ENCODE measurements around the gene PTGDR. TPM values are rescaled to one million over a fixed set of nuclear protein-coding genes. Genes with fewer than 3 reads are reported as not detected.

PTGDR gene
- total RNA-seq, 1 experiment from 2014 or later = not detected

DNA sequence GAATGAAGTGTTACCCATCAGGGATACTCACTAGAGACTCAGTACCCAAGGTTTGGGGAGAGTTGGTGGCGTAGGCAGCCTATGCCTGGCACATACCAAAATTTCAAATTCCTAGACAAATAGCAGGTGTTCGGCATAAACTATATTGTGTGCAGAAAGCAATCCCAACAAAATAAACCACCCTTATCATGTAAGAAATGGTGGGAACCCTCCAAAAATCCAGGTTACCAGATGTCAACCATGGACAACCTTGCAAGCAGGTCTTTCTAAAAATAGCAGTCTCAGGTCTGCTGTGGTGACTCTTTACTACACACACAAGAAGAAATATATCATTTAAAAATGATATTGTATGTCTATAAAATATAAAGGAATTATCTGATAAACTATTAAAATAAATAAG is 28.9 kb downstream of the PTGDR start:
- Histone ChIP-seq H3K27me3 (ENCODE audit: control insufficient read depth, insufficient read depth, low read length) (peaks cover 3% of the 10 kb centered on the region; the same call in 1 of the 2 replicates), H3K27ac (ENCODE audit: low read length) (no peak overlapping the region), H3K4me1 (ENCODE audit: control insufficient read depth, insufficient read depth, low read length) (no peaks in the 10 kb centered on the region), H3K36me3 (ENCODE audit: control insufficient read depth, insufficient read depth, low read length) (no peaks in the 10 kb centered on the region), H3K9me3 (ENCODE audit: control insufficient read depth, insufficient read depth, low read depth, low read length) (no peaks in the 10 kb centered on the region), H3K4me3 (ENCODE audit: low read depth in 2 of 2, low read length in 2 of 2) (no peak overlapping the region)
- no peak for DNase-seq (ENCODE audit: low read depth, low spot score)
- TF ChIP-seq, protein P1, sequence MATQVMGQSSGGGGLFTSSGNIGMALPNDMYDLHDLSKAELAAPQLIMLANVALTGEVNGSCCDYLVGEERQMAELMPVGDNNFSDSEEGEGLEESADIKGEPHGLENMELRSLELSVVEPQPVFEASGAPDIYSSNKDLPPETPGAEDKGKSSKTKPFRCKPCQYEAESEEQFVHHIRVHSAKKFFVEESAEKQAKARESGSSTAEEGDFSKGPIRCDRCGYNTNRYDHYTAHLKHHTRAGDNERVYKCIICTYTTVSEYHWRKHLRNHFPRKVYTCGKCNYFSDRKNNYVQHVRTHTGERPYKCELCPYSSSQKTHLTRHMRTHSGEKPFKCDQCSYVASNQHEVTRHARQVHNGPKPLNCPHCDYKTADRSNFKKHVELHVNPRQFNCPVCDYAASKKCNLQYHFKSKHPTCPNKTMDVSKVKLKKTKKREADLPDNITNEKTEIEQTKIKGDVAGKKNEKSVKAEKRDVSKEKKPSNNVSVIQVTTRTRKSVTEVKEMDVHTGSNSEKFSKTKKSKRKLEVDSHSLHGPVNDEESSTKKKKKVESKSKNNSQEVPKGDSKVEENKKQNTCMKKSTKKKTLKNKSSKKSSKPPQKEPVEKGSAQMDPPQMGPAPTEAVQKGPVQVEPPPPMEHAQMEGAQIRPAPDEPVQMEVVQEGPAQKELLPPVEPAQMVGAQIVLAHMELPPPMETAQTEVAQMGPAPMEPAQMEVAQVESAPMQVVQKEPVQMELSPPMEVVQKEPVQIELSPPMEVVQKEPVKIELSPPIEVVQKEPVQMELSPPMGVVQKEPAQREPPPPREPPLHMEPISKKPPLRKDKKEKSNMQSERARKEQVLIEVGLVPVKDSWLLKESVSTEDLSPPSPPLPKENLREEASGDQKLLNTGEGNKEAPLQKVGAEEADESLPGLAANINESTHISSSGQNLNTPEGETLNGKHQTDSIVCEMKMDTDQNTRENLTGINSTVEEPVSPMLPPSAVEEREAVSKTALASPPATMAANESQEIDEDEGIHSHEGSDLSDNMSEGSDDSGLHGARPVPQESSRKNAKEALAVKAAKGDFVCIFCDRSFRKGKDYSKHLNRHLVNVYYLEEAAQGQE (IDR thresholded peaks at IDR 0.05; ENCODE audit: insufficient read depth in 1 of 2, low read depth in 2 of 2, low read length in 1 of 2) = no peak
- TF ChIP-seq POLR2AphosphoS5 (IDR thresholded peaks at IDR 0.05; ENCODE audit: low read depth, low read length) (no peak), TCF7L2 (IDR thresholded peaks at IDR 0.05; ENCODE audit: low read depth, low read length) (no peak), CTCF (IDR thresholded peaks at IDR 0.05) (no peak), SIN3A (IDR thresholded peaks at IDR 0.05; ENCODE audit: borderline replicate concordance, insufficient read depth, low read depth, low read length) (no peak)
- ChIA-PET CTCF (no interaction called here), POLR2A (no interaction called here)
- no TSS peak for BruUV-seq (replicated peaks)
- ATAC-seq = no peak
- in situ Hi-C loops (cut with HindIII; ENCODE audit: low pct_unique_long_range_greater_than_20kb, low sequenced_read_pairs) = no loop called here
- intact Hi-C loops (cut with micrococcal nuclease; ENCODE audit: unreplicated experiment) = loop anchor here (5.0 kb wide), 1 partner anchor 176 kb away; no protein-coding TSS in a partner anchor

DNA sequence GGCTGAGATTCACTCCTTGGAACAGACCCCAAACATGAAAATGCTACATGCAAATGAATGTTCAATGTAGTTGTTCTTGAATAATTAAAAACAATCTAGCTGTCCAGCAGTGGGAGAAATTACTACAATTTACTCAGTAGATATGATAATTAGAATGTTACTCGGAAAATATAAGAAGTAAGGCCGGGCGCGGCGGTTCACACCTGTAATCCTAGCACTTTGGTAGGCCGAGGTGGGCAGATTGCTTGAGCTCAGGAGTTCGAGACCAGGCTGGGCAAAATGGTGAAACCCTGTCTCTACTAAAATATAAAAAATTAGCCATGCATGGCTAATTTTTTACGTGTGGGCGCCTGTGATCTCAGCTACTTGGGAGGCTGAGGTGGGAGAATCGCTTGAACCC is 31.3 kb downstream of the PTGDR start:
- ChIA-PET CTCF (no interaction called here), POLR2A (interaction anchor here (0.6 kb wide), 1 partner anchor 197 kb away, joined by 4 read pairs; no protein-coding TSS in a partner anchor)
- H3K4me1 ChIP-seq (ENCODE audit: control insufficient read depth, insufficient read depth, low read length) = no peaks in the 10 kb centered on the region
- no peaks in the 10 kb centered on the region for H3K27me3 ChIP-seq (ENCODE audit: control insufficient read depth, insufficient read depth, low read length)
- H3K9me3 ChIP-seq (ENCODE audit: control insufficient read depth, insufficient read depth, low read depth, low read length) = no peaks in the 10 kb centered on the region
- ATAC-seq (no peak), DNase-seq (ENCODE audit: low read depth, low spot score) (no peak)
- no peak overlapping the region for H3K4me3 ChIP-seq (ENCODE audit: low read depth in 2 of 2, low read length in 2 of 2)
- no TSS peak for BruUV-seq (replicated peaks)
- H3K27ac ChIP-seq (ENCODE audit: low read length) = no peak overlapping the region
- intact Hi-C loops (cut with micrococcal nuclease; ENCODE audit: unreplicated experiment) (loop anchor here (5.0 kb wide), 1 partner anchor 174 kb away; no protein-coding TSS in a partner anchor), in situ Hi-C loops (cut with HindIII; ENCODE audit: low pct_unique_long_range_greater_than_20kb, low sequenced_read_pairs) (no loop called here)
- no peaks in the 10 kb centered on the region for H3K36me3 ChIP-seq (ENCODE audit: control insufficient read depth, insufficient read depth, low read length)
- TF ChIP-seq TCF7L2 (IDR thresholded peaks at IDR 0.05; ENCODE audit: low read depth, low read length) = no peak
- no peak for TF ChIP-seq CTCF (IDR thresholded peaks at IDR 0.05)
- no peak for TF ChIP-seq POLR2AphosphoS5 (IDR thresholded peaks at IDR 0.05; ENCODE audit: low read depth, low read length)
- no peak for TF ChIP-seq SIN3A (IDR thresholded peaks at IDR 0.05; ENCODE audit: borderline replicate concordance, insufficient read depth, low read depth, low read length)
- TF ChIP-seq, protein P1 (IDR thresholded peaks at IDR 0.05; ENCODE audit: insufficient read depth in 1 of 2, low read depth in 2 of 2, low read length in 1 of 2) = no peak

Measured in Panc1 (cell line).